UCSD-AML1 (cell line): ENCODE measurements around the gene PDE11A.

Source experiments
- DNase-seq: peaks from one replicate; lab custom pipeline; 2025; ENCODE audit not compliant: unreplicated experiment; lab: John Stamatoyannopoulos, UW

The PDE11A gene

DNA sequence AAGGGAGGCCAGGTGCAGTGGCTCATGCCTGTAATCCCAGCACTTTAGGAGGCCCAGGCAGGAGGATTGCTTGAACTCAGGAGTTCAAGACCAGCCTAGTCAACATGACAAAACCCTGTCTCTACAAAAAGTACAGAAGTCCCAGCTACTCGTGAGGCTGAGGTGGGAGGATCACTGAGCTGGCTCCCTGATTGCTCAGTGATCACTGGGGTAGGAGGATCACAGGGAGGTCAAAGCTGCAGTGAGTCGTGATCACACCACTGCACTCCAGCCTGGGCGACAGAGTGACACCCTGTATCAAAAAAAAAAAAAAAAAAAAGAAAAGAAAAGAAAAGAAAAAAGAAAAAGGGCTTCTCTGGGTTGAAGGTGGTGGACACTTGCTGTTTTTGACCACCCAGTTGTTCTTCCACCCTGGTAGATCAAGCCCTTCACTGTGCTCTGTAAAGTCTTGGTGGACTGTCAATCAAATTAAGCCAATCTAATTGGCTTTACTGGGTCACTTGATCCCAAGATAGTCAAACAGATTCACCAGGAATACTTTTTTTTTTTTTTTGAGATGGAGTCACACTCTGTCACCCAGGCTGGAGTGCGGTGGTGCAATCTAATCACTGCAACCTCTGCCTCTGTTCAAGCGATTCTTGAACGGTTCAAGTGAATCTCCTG is 488.4 kb downstream of the PDE11A start:
- no peak for DNase-seq

- no peak for DNase-seq
Measured at GRCh38 chr2:177582000-177582399, 490.6 kb downstream of the PDE11A start.

DNA sequence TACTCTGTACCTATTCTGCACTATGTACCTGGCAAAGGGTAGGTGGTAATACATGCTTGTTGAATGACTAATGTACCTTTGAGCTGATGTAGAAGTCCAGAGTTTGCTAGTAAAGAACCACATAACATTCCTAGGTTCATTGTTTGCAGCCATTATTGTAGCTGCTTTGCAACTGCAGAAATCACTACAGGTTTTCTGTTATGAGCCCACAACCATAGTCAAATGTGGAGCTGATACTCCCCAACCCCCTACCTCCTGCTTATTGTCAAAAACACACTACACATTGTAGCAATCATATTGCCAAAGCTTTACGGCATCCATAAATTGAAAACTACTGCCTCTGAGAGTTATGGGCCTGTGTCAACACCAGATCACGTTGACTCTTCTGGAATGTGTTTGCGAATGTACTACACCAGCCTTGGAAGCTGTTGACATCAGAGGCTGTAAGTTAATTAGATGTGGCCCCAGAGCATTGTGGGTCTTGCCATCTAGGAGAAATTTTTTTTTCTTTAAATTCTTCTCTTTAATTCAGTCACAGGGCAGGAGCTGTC is 493.0 kb downstream of the PDE11A start:
- DNase-seq: no peak

- DNase-seq: no peak
Measured at GRCh38 chr2:177578454-177578853, 494.1 kb downstream of the PDE11A start.

DNA sequence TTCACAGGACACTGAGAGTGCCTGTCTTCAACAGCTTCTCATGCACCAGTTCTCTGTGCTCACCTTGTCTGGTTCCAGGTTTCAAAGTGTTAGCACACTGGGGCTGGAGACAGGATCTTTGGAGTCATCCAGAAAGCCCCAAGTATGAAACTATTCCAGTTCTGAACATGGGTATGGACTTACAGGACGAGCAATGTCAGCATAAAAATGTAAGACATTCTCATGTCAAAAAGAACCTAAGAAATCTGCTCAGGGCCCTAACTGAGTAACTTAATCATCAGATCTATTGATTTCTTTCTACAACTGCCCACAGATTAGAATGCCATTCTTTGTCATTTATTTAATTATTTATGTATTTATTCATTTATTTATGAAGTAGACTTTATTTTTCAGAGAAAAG is 495.5 kb downstream of the PDE11A start:
- no peak for DNase-seq

- no peak for DNase-seq
Measured at GRCh38 chr2:177575358-177575757, 497.2 kb downstream of the PDE11A start.

DNA sequence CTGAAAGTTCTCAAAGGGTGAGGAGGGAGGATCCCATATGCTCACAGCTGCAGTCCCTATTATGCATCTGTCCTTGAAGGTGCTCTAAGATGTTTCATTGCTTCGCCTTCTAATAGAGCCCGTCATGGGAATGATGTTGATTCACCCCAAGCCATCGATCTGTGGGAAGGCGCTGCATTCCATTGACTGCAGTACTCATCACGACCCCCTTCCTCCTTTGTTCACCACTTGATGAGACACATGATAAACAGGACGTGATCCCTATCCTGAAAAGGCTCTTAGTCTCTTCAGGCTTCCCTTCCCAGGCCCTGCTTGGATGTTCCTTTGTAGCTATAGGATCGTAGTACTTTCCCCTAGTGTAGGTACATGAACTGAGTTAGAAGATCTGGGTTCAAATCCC is 498.2 kb downstream of the PDE11A start:
- no peak for DNase-seq
